Stimulated activated naive CD8-positive, alpha-beta T cell treated with anti-CD3 and anti-CD28 coated beads, Interleukin-15, Interleukin-2, amounts not matched to agents 100 ng/mL and 50 ng/mL, for 24 hours (primary cell): ENCODE data around the gene IL1RN.
A peak's percentile ranks its signal among the peaks of the same experiment; 100 is the strongest.

Experiments
- H3K27ac Mint-ChIP-seq: one replicate; pipeline ENCODE4 v1.8.0; 2021; ENCODE audit warnings: mild to moderate bottlenecking, mixed read lengths
- H3K27me3 Mint-ChIP-seq: one replicate; pipeline ENCODE4 v1.8.0; 2021; ENCODE audit warnings: mixed read lengths
- H3K36me3 Mint-ChIP-seq: one replicate; pipeline ENCODE4 v1.8.0; 2021; ENCODE audit warnings: low read depth, mixed read lengths
- H3K4me1 Mint-ChIP-seq: one replicate; pipeline ENCODE4 v1.8.0; 2021; ENCODE audit warnings: low read depth, mixed read lengths
- H3K4me3 Mint-ChIP-seq: one replicate; pipeline ENCODE4 v1.8.0; 2021; ENCODE audit warnings: mild to moderate bottlenecking, mixed read lengths
- H3K9me3 Mint-ChIP-seq: one replicate; pipeline ENCODE4 v1.8.0; 2021; ENCODE audit warnings: mixed read lengths

Gene IL1RN

GRCh38 chr2:113149553-113150257 lies 22.3 kb downstream of the IL1RN start:
- no peaks in the 10 kb centered on the region for H3K27me3 Mint-ChIP-seq
- no peaks in the 10 kb centered on the region for H3K36me3 Mint-ChIP-seq
- no peaks in the 10 kb centered on the region for H3K4me1 Mint-ChIP-seq
- no peak overlapping the region for H3K4me3 Mint-ChIP-seq
- H3K27ac Mint-ChIP-seq = no peak overlapping the region
- H3K9me3 Mint-ChIP-seq = no peaks in the 10 kb centered on the region

- no peaks in the 10 kb centered on the region for H3K27me3 Mint-ChIP-seq
- no peaks in the 10 kb centered on the region for H3K4me1 Mint-ChIP-seq
- H3K4me3 Mint-ChIP-seq = no peak overlapping the region
- H3K27ac Mint-ChIP-seq = no peak overlapping the region
- H3K9me3 Mint-ChIP-seq = no peaks in the 10 kb centered on the region
- no peaks in the 10 kb centered on the region for H3K36me3 Mint-ChIP-seq
Observed at GRCh38 chr2:113150258-113150601, 22.8 kb downstream of the IL1RN start.

- Mint-ChIP-seq H3K9me3 (no peaks in the 10 kb centered on the region), H3K27ac (no peak overlapping the region), H3K4me1 (peaks cover 20% of the 10 kb centered on the region), H3K36me3 (no peaks in the 10 kb centered on the region), H3K27me3 (no peaks in the 10 kb centered on the region), H3K4me3 (no peak overlapping the region)
Observed at GRCh38 chr2:113155331-113155730, 27.9 kb downstream of the IL1RN start.

- peak overlapping the region; percentile 39 for H3K27ac Mint-ChIP-seq
- H3K4me3 Mint-ChIP-seq = peak overlapping the region; percentile 76
Observed at GRCh38 chr2:113156278-113157117, 29.1 kb downstream of the IL1RN start.

GRCh38 chr2:113157118-113157896 lies 29.9 kb downstream of the IL1RN start:
- no peaks in the 10 kb centered on the region for H3K9me3 Mint-ChIP-seq
- peaks cover 20% of the 10 kb centered on the region for H3K4me1 Mint-ChIP-seq
- no peaks in the 10 kb centered on the region for H3K27me3 Mint-ChIP-seq
- peak overlapping the region; percentile 49 for H3K27ac Mint-ChIP-seq
- H3K4me3 Mint-ChIP-seq = peak overlapping the region; percentile 86
- no peaks in the 10 kb centered on the region for H3K36me3 Mint-ChIP-seq

More at GRCh38 chr2:113156278-113157117, 29.1 kb downstream of the IL1RN start:
- Mint-ChIP-seq H3K36me3 (no peaks in the 10 kb centered on the region), H3K27me3 (no peaks in the 10 kb centered on the region), H3K9me3 (no peaks in the 10 kb centered on the region), H3K4me1 (peaks cover 20% of the 10 kb centered on the region)

GRCh38 chr2:113157897-113158753 lies 30.7 kb downstream of the IL1RN start:
- Mint-ChIP-seq H3K27ac (peak overlapping the region; percentile 81), H3K27me3 (no peaks in the 10 kb centered on the region), H3K36me3 (no peaks in the 10 kb centered on the region), H3K4me3 (peak overlapping the region; percentile 86), H3K4me1 (peaks cover 27% of the 10 kb centered on the region), H3K9me3 (no peaks in the 10 kb centered on the region)

GRCh38 chr2:113158884-113159553 lies 31.6 kb downstream of the IL1RN start:
- H3K4me3 Mint-ChIP-seq = peak overlapping the region; percentile 86
- no peak overlapping the region for H3K27ac Mint-ChIP-seq
- H3K4me1 Mint-ChIP-seq = peaks cover 27% of the 10 kb centered on the region
- H3K36me3 Mint-ChIP-seq = no peaks in the 10 kb centered on the region
- no peaks in the 10 kb centered on the region for H3K9me3 Mint-ChIP-seq
- H3K27me3 Mint-ChIP-seq = no peaks in the 10 kb centered on the region

- Mint-ChIP-seq H3K36me3 (no peaks in the 10 kb centered on the region), H3K27ac (no peak overlapping the region), H3K4me1 (peaks cover 27% of the 10 kb centered on the region), H3K27me3 (no peaks in the 10 kb centered on the region), H3K9me3 (no peaks in the 10 kb centered on the region), H3K4me3 (no peak overlapping the region)
Observed at GRCh38 chr2:113160248-113160647, 32.9 kb downstream of the IL1RN start.

- H3K4me1 Mint-ChIP-seq = peaks cover 27% of the 10 kb centered on the region
- H3K27me3 Mint-ChIP-seq = no peaks in the 10 kb centered on the region
- H3K4me3 Mint-ChIP-seq = no peak overlapping the region
- H3K9me3 Mint-ChIP-seq = no peaks in the 10 kb centered on the region
- H3K36me3 Mint-ChIP-seq = no peaks in the 10 kb centered on the region
- no peak overlapping the region for H3K27ac Mint-ChIP-seq
Observed at GRCh38 chr2:113160962-113161361, 33.6 kb downstream of the IL1RN start.

- no peak overlapping the region for H3K27ac Mint-ChIP-seq
- no peaks in the 10 kb centered on the region for H3K36me3 Mint-ChIP-seq
- no peaks in the 10 kb centered on the region for H3K27me3 Mint-ChIP-seq
- peaks cover 23% of the 10 kb centered on the region for H3K4me1 Mint-ChIP-seq
- H3K4me3 Mint-ChIP-seq = no peak overlapping the region
- no peaks in the 10 kb centered on the region for H3K9me3 Mint-ChIP-seq
Observed at GRCh38 chr2:113162173-113162572, 34.8 kb downstream of the IL1RN start.

- no peaks in the 10 kb centered on the region for H3K27me3 Mint-ChIP-seq
- H3K4me1 Mint-ChIP-seq = peaks cover 28% of the 10 kb centered on the region
- no peak overlapping the region for H3K4me3 Mint-ChIP-seq
- H3K9me3 Mint-ChIP-seq = no peaks in the 10 kb centered on the region
- no peaks in the 10 kb centered on the region for H3K36me3 Mint-ChIP-seq
- no peak overlapping the region for H3K27ac Mint-ChIP-seq
Observed at GRCh38 chr2:113162869-113163268, 35.5 kb downstream of the IL1RN start.

GRCh38 chr2:113164215-113164929 lies 37.0 kb downstream of the IL1RN start:
- peak overlapping the region; percentile 56 for H3K27ac Mint-ChIP-seq
- no peaks in the 10 kb centered on the region for H3K36me3 Mint-ChIP-seq
- peaks cover 33% of the 10 kb centered on the region for H3K4me1 Mint-ChIP-seq
- H3K4me3 Mint-ChIP-seq = no peak overlapping the region
- no peaks in the 10 kb centered on the region for H3K9me3 Mint-ChIP-seq
- H3K27me3 Mint-ChIP-seq = no peaks in the 10 kb centered on the region

- Mint-ChIP-seq H3K36me3 (no peaks in the 10 kb centered on the region), H3K4me1 (peaks cover 40% of the 10 kb centered on the region), H3K4me3 (no peak overlapping the region), H3K27ac (peak overlapping the region; percentile 56), H3K27me3 (no peaks in the 10 kb centered on the region), H3K9me3 (no peaks in the 10 kb centered on the region)
Observed at GRCh38 chr2:113164930-113165585, 37.7 kb downstream of the IL1RN start.
